H9 (cell line): ENCODE data around the gene DND1. TPM values are rescaled to one million over a fixed set of nuclear protein-coding genes. Genes with fewer than 3 reads are reported as not detected.

Source experiments
- DNase-seq: peaks from one replicate; pipeline ENCODE4 v3.0.0-alpha.2; 2017
- H2AFZ ChIP-seq: one replicate; pipeline ENCODE4 v1.6.1; 2013; ENCODE audit warnings: mild to moderate bottlenecking, low read length, control low read depth, moderate library complexity
- H2AK5ac ChIP-seq: 2 replicates; pipeline ENCODE4 v1.6.1; 2013; ENCODE audit warnings: low read length, control low read depth, mixed read lengths; ENCODE audit not compliant: insufficient read length
- H2BK120ac ChIP-seq: one replicate; pipeline ENCODE4 v1.6.1; 2013; ENCODE audit warnings: low read depth, mild to moderate bottlenecking, low read length, control low read depth, inconsistent platforms; ENCODE audit not compliant: poor library complexity, severe bottlenecking
- H2BK12ac ChIP-seq: 2 replicates; pipeline ENCODE4 v1.6.1; 2013; ENCODE audit warnings: low read length, control low read depth, mixed read lengths, low read depth; ENCODE audit not compliant: insufficient read length
- H2BK15ac ChIP-seq: 2 replicates; pipeline ENCODE4 v1.6.1; 2013; ENCODE audit warnings: low read depth, low read length, control low read depth
- H2BK20ac ChIP-seq: one replicate; pipeline ENCODE4 v1.6.1; 2013; ENCODE audit warnings: low read depth, mild to moderate bottlenecking, low read length, control low read depth, inconsistent platforms; ENCODE audit not compliant: poor library complexity, severe bottlenecking
- H2BK5ac ChIP-seq: 2 replicates; pipeline ENCODE4 v1.6.1; 2013; ENCODE audit warnings: low read length, control low read depth, mixed read lengths; ENCODE audit not compliant: insufficient read length
- H3K14ac ChIP-seq: 2 replicates; pipeline ENCODE4 v1.6.1; 2013; ENCODE audit warnings: low read length, control low read depth; ENCODE audit not compliant: insufficient read depth
- H3K18ac ChIP-seq: 2 replicates; pipeline ENCODE4 v1.6.1; 2013; ENCODE audit warnings: low read depth, mild to moderate bottlenecking, mixed read lengths, low read length, control low read depth; ENCODE audit not compliant: insufficient read length
- H3K23ac ChIP-seq: 2 replicates; pipeline ENCODE4 v1.6.1; 2013; ENCODE audit warnings: low read length, control low read depth, mixed read lengths, low read depth; ENCODE audit not compliant: insufficient read length
- H3K23me2 ChIP-seq: 2 replicates; pipeline ENCODE4 v1.6.1; 2013; ENCODE audit warnings: low read depth, mild to moderate bottlenecking, mixed read lengths, low read length, control low read depth; ENCODE audit not compliant: insufficient read length, poor library complexity, severe bottlenecking
- H3K27ac ChIP-seq: 2 replicates; pipeline ENCODE4 v1.5.1; 2013; ENCODE audit warnings: low read length, control low read depth, mixed read lengths, low read depth; ENCODE audit not compliant: insufficient read length
- H3K27me3 ChIP-seq: 2 replicates; pipeline ENCODE4 v1.6.1; 2013; ENCODE audit warnings: low read length, control low read depth, inconsistent platforms; ENCODE audit not compliant: insufficient read depth
- H3K4ac ChIP-seq: 2 replicates; pipeline ENCODE4 v1.6.1; 2013; ENCODE audit warnings: low read depth, mild to moderate bottlenecking, control low read depth, inconsistent platforms, low read length, moderate library complexity
- H3K4me1 ChIP-seq: 2 replicates; pipeline ENCODE4 v1.6.1; 2013; ENCODE audit warnings: low read length, control low read depth, inconsistent platforms; ENCODE audit not compliant: insufficient read depth
- H3K4me2 ChIP-seq: 2 replicates; pipeline ENCODE4 v1.6.1; 2013; ENCODE audit warnings: low read length, control low read depth, mixed read lengths; ENCODE audit not compliant: insufficient read length, insufficient read depth
- H3K56ac ChIP-seq: 2 replicates; pipeline ENCODE4 v1.6.1; 2013; ENCODE audit warnings: low read depth, mild to moderate bottlenecking, mixed read lengths, low read length, control low read depth; ENCODE audit not compliant: insufficient read length
- H3K79me1 ChIP-seq: 2 replicates; pipeline ENCODE4 v1.6.1; 2013; ENCODE audit warnings: low read depth, mild to moderate bottlenecking, moderate library complexity, low read length, control low read depth, inconsistent platforms; ENCODE audit not compliant: insufficient read depth, poor library complexity, severe bottlenecking
- H3K79me2 ChIP-seq: 2 replicates; pipeline ENCODE4 v1.6.1; 2013; ENCODE audit warnings: low read length, control low read depth, inconsistent platforms; ENCODE audit not compliant: insufficient read depth
- H3K9ac ChIP-seq: 2 replicates; pipeline ENCODE4 v1.6.1; 2013; ENCODE audit warnings: low read length, control low read depth, mixed read lengths; ENCODE audit not compliant: insufficient read length; ENCODE audit errors: extremely low read depth
- H3K9me3 ChIP-seq: one replicate; pipeline ENCODE4 v1.6.1; 2013; ENCODE audit warnings: low read depth, low read length, inconsistent platforms; ENCODE audit not compliant: control insufficient read depth
- H3T11ph ChIP-seq: one replicate; pipeline ENCODE4 v1.6.1; 2013; ENCODE audit warnings: mild to moderate bottlenecking, low read length, control low read depth, inconsistent platforms
- H4K20me1 ChIP-seq: one replicate; pipeline ENCODE4 v1.6.1; 2013; ENCODE audit not compliant: control insufficient read depth, insufficient read length, insufficient read depth
- H4K5ac ChIP-seq: 2 replicates; pipeline ENCODE4 v1.6.1; 2013; ENCODE audit warnings: low read depth, mild to moderate bottlenecking, mixed read lengths, low read length, control low read depth; ENCODE audit not compliant: insufficient read length
- H4K8ac ChIP-seq: replicated peaks from 2 replicates; pipeline ENCODE4 v1.6.1; 2013; ENCODE audit warnings: low read length, control low read depth, mixed read lengths, low read depth; ENCODE audit not compliant: insufficient read length
- H4K91ac ChIP-seq: 2 replicates; pipeline ENCODE4 v1.6.1; 2013; ENCODE audit warnings: low read depth, mild to moderate bottlenecking, moderate library complexity, mixed read lengths, low read length, control low read depth; ENCODE audit not compliant: insufficient read length
- H3K27ac Mint-ChIP-seq, 3 experiments: 2 replicates in 2 of 3; 3 replicates in 1 of 3; pipeline ENCODE4 v1.8.0; 2020 to 2021; ENCODE audit warnings: mixed read lengths in 3 of 3, mild to moderate bottlenecking in 1 of 3, moderate library complexity in 1 of 3
- H3K27me3 Mint-ChIP-seq: 2 replicates; pipeline ENCODE4 v1.8.0; 2021; ENCODE audit warnings: low read depth, mild to moderate bottlenecking, moderate library complexity, mixed read lengths
- H3K36me3 Mint-ChIP-seq, 3 experiments: 2 replicates in 2 of 3; 3 replicates in 1 of 3; pipeline ENCODE4 v1.8.0; 2020 to 2021; ENCODE audit warnings: low read depth in 3 of 3, mixed read lengths in 3 of 3; ENCODE audit not compliant: insufficient read depth in 1 of 3
- H3K4me1 Mint-ChIP-seq, 2 experiments: 2 replicates each; pipeline ENCODE4 v1.8.0; 2020; ENCODE audit warnings: mixed read lengths in 2 of 2
- H3K4me3 Mint-ChIP-seq, 2 experiments: 2 replicates in 1 of 2; 3 replicates in 1 of 2; pipeline ENCODE4 v1.8.0; 2020 to 2021; ENCODE audit warnings: mild to moderate bottlenecking in 2 of 2, mixed read lengths in 2 of 2, moderate library complexity in 1 of 2
- H3K9me3 Mint-ChIP-seq, 2 experiments: 2 replicates in 1 of 2; 3 replicates in 1 of 2; pipeline ENCODE4 v1.8.0; 2020; ENCODE audit warnings: mild to moderate bottlenecking in 2 of 2, mixed read lengths in 2 of 2, moderate library complexity in 1 of 2
- WGBS: extraction: QIAGEN DNeasy Blood & Tissue Kit; methylation state at CpG from one replicate; pipeline ENCODE4 v1.1.7; 2013; ENCODE audit warnings: missing lambda C conversion rate, low lambda C conversion rate, mixed read lengths; ENCODE audit not compliant: insufficient read length; ENCODE audit errors: extremely low coverage; 5-methylcytosine and 5-hydroxymethylcytosine counted together
- total RNA-seq: library from RNA; stranded (reverse); gene quantifications from 2 replicates; pipeline ENCODE4 v1.2.1, GENCODE V29; 2021
- TF ChIP-seq, protein P1 (sequence below): fragments of 200-600 bp; sonication (generic); conservative IDR thresholded peaks from 3 replicates; pipeline ENCODE4 v1.8.0; 2021; ENCODE audit warnings: antibody characterized with exemption, mild to moderate bottlenecking

The DND1 gene
- total RNA-seq, 1 experiment from 2014 or later = 2.4 TPM

- H3K4me3 Mint-ChIP-seq = no peak overlapping the region
- no peak overlapping the region for H2BK15ac ChIP-seq
- no peak for DNase-seq
- H4K91ac ChIP-seq = no peak overlapping the region
- H4K8ac ChIP-seq = no peak overlapping the region
- no peak overlapping the region for H2BK5ac ChIP-seq
- no peak overlapping the region for H4K5ac ChIP-seq
- H3K79me1 ChIP-seq = no peaks in the 10 kb centered on the region
- no peaks in the 10 kb centered on the region for H4K20me1 ChIP-seq
- no peak overlapping the region for H3K27ac Mint-ChIP-seq
- H3K9me3 Mint-ChIP-seq = no peaks in the 10 kb centered on the region
- peaks cover 6 to 84% (median 39%) of the 10 kb centered on the region in 3 experiments for H3K36me3 Mint-ChIP-seq
- no peaks in the 10 kb centered on the region for H3K27me3 Mint-ChIP-seq
- TF ChIP-seq, protein P1, sequence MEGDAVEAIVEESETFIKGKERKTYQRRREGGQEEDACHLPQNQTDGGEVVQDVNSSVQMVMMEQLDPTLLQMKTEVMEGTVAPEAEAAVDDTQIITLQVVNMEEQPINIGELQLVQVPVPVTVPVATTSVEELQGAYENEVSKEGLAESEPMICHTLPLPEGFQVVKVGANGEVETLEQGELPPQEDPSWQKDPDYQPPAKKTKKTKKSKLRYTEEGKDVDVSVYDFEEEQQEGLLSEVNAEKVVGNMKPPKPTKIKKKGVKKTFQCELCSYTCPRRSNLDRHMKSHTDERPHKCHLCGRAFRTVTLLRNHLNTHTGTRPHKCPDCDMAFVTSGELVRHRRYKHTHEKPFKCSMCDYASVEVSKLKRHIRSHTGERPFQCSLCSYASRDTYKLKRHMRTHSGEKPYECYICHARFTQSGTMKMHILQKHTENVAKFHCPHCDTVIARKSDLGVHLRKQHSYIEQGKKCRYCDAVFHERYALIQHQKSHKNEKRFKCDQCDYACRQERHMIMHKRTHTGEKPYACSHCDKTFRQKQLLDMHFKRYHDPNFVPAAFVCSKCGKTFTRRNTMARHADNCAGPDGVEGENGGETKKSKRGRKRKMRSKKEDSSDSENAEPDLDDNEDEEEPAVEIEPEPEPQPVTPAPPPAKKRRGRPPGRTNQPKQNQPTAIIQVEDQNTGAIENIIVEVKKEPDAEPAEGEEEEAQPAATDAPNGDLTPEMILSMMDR = no peak
- no CpG with 5 or more reads among the region's 7 CpGs for WGBS
- no peaks in the 10 kb centered on the region for H3K23me2 ChIP-seq
- H3K56ac ChIP-seq = no peak overlapping the region
- no peak overlapping the region for H3K9ac ChIP-seq
- no peaks in the 10 kb centered on the region for H3K27me3 ChIP-seq
- H2BK20ac ChIP-seq = no peak overlapping the region
- no peaks in the 10 kb centered on the region for H3K79me2 ChIP-seq
- H3T11ph ChIP-seq = no peak overlapping the region
- no peak overlapping the region for H3K23ac ChIP-seq
- no peak overlapping the region for H2AFZ ChIP-seq
- no peak overlapping the region for H2AK5ac ChIP-seq
- no peak overlapping the region for H3K18ac ChIP-seq
- no peak overlapping the region for H3K14ac ChIP-seq
- no peak overlapping the region for H3K27ac ChIP-seq
- H3K4me1 ChIP-seq = no peaks in the 10 kb centered on the region
- H2BK120ac ChIP-seq = no peak overlapping the region
- H3K9me3 ChIP-seq = no peaks in the 10 kb centered on the region
- H3K4me2 ChIP-seq = no peak overlapping the region
- H2BK12ac ChIP-seq = no peak overlapping the region
- H3K4ac ChIP-seq = no peak overlapping the region
- no peaks in the 10 kb centered on the region for H3K4me1 Mint-ChIP-seq
Measured at GRCh38 chr5:140678993-140679392, 5.6 kb upstream of the DND1 start.
